Frontal cortex (tissue), 4 donors: ENCODE results near the gene ISG20L2. TPM values are rescaled to one million over a fixed set of nuclear protein-coding genes. Genes with fewer than 3 reads are reported as not detected.

Experiments used
- DNase-seq, 2 donors: peaks; one replicate each; pipeline ENCODE4 v3.0.0; 2012; ENCODE audit warnings: low spot score in 2 of 2
- FAIRE-seq: peaks from 2 replicates; lab custom pipeline; 2012; peaks lifted over from hg19 to GRCh38; lab: Jason Lieb, UNC
- total RNA-seq: library from RNA; depleted of rRNA; stranded (reverse); fragments of >200 nt; gene quantifications from one replicate; pipeline ENCODE4 v1.2.3, GENCODE V29; 2014
- donor health status: control.
- donor health status: control.
- donor health status: control.

ISG20L2 gene
- total RNA-seq, 1 donor from 2014 or later = 7.3 TPM

GRCh38 chr1:156693848-156694689 lies 34.5 kb downstream of the ISG20L2 start:
- FAIRE-seq = no peak

DNA sequence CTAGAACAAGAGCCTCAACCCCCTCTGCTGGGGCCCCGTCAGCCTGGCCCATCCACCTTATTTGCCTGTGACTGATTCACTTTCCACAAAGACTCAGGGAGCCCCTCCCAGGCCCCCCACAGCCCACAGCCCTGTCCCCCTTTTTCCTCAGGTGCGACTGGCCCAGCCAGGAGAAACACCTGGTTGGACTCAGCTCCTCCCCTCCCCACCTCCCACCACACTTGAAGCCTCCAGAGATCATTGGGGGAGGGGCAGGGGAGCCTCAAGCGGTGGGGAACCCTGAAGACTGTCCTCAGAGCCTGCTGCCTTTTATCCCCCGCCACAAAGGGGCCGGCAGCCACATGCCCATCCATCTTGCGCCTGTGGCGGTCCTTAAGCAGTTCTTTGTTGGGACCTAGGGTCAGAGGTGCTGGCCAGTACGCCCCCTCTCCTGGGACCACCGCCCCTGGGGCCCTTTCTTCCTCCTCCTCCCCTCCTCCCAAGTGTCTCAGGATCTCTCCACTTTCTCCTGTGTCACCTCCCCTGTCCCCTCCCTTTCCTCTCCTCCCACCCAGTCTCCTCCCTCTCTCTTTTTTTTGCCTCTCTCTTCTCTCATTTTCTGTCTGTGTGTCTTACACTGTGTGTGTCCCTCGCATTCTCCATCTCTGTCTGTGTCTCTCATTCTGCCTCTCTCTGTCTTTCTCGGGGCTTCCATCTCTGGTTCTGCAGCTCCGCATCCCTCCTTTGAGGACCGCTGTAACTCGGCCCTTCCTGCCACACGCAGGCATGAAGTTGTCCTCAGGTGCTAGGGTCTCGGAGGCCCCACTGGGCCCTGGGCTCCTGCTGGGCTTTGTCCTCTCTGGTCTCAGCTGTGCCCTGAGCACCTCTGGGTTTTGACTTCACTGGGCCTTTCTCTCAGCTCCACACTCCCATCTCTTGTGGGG lies 35.4 kb downstream of the ISG20L2 start:
- DNase-seq (no peak), FAIRE-seq (no peak)

More at GRCh38 chr1:156693848-156694689, 34.5 kb downstream of the ISG20L2 start:
- no peak for DNase-seq

DNA sequence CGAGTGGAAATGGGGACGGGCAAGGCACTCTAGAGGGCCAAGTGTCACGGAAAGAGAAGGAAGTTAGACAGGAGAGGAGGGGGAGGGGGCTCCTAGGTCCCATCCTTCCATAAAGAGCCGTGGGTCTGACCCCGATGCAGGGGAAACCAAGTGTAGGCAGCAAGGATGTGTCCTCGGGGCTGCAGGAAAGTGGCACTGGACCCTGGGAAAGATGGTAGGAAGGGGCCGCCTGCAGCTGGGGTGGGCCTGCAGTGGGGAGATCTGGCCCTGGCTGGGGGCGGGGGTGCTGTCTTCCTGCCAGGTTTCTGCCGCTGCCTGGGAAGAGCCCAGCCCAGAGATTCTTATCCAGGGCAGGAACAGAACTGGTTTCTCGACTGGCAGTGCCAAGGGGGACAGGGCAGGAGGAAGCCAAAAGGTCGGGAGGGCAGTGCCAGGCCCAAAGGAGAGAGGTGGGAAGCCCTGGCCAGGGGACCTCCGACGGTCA lies 36.1 kb downstream of the ISG20L2 start:
- no peak for FAIRE-seq

DNA sequence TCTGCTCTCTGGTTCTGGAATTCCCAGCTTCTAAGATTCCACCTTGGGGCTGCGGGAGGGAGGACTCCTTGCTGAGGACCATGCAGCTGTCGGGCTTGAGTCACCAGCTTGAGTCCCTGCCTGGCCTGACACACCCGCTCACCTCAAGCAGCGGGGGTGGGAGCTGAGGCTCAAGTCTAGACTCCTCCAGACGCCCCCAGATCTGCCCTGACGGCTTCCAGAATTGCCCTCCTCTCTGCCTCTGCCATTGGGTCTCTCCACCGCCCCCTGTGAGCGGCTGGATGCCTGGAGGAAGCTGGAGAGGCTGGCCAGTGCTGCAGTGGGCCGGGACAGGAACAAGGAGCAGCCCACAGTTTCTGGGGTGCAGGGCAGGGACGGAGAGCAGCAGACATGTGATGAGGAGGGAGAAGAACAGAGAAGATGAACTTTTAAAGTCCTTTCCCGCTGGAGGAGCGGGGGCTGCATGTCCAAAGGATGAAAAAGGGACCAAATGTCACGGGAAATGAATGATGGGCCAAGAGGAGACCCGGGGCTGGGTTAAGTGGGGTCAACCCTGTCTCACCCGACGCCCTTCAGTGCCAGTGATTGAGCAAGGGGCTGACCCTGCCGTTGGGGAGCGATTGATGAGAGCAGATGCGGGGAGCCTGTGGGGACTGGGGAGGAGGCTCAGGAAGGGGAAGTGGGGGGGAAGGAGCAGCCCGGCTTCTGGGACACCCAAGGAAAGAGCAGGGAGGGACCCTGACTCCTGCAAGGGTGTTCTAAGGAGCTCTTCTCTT lies 36.7 kb downstream of the ISG20L2 start:
- DNase-seq = no peak

More for the DNA sequence above, 36.1 kb downstream of the ISG20L2 start:
- DNase-seq = no peak

GRCh38 chr1:156691191-156691590 lies 37.4 kb downstream of the ISG20L2 start:
- FAIRE-seq (no peak), DNase-seq (no peak)

More for the DNA sequence above, 36.7 kb downstream of the ISG20L2 start:
- FAIRE-seq = no peak

DNA sequence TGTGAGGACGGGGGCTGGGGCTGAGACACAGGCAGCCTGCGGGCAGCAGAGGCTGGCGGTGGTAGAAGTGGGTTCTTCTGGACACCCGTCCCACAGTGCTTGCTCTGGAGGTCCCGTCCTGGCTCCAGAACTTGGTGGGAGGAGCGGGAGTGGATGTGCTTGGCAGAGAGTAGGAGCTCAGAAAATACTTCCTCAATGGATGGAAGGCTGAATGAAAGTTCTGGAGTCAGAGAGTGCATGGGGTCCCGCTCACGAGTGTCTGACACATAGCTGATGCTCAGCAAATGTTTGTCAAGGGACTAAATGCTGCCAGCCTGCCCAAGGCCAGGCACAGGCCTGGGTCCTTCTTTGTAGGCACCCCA lies 37.9 kb downstream of the ISG20L2 start:
- FAIRE-seq (no peak), DNase-seq (no peak)

DNA sequence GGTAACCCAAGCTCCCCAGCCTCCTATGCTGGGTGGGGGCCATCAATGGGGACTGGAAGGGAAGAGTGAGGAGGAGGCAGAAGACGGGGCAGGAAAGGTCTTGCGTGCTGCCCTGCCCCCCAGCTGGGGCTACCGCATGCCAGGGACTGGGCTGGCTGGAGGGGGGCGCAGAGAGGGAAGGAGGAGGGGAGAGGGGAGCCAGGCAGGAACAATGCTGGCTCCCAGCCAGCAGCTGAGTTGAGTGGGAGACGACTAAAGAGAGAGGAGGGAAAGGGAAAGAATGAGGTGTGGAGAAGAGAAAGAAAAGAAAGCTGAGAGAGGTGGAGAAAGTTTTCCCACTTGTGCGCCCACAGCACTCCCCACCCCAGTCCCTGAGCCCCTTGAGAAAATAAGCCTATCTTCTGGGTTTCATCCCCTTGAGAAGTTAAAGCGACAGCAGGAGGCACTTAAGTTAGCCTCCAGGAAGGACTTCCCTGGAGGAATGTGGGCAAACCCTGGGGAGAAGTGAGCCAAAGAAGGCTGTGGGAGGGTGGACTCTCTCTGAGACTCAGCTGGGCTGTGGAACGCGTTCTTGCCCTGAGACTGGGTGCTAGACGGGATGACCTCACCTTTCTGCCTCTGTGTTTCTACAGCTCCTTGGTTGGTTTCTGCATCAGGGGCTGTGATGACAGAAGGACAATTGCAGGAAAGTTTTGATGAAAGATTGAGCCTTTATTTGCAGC lies 38.5 kb downstream of the ISG20L2 start:
- FAIRE-seq = no peak
- no peak for DNase-seq

GRCh38 chr1:156689035-156689952 lies 39.3 kb downstream of the ISG20L2 start:
- DNase-seq = peak; percentile 64 to 86
- no peak for FAIRE-seq

- FAIRE-seq (no peak), DNase-seq (no peak)
Measured at GRCh38 chr1:156684227-156684782, 44.3 kb downstream of the ISG20L2 start.

DNA sequence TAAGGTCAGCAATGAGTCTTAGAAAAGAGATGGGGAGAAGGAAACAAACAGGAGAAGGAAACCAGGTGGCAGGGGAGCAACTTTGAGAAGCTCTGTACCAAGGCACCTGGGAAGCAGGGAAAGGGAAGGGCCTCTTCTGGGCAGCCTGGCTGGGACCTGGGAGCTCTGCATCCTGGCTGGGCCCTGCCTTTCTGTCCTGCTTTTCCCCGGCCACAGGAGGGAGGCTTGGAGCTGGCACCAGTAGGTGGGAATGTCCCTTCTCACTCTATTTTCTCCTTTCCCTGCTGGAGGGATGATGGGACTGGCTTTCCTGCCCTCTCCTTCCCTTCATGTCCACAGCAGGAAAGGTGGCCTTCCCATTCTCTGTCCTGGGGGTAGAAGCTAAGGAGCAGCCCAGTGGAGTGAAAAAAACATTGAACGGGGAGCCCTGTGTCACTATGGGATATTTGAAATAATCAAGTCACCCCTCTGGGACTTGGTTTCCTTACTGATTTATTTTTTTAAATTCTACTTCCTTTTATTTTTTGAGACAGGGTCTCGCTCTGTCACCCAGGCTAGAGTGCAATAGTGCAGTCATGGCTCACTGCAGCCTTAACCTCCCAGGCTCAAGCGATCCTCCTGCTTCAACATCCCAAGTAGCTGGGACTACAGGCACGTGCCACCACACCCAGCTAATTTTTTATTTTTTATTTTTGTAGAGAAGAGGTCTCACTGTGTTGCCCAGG lies 46.2 kb downstream of the ISG20L2 start:
- no peak for FAIRE-seq
- no peak for DNase-seq

- FAIRE-seq = no peak
- no peak for DNase-seq
Measured at GRCh38 chr1:156681196-156681960, 47.2 kb downstream of the ISG20L2 start.

DNA sequence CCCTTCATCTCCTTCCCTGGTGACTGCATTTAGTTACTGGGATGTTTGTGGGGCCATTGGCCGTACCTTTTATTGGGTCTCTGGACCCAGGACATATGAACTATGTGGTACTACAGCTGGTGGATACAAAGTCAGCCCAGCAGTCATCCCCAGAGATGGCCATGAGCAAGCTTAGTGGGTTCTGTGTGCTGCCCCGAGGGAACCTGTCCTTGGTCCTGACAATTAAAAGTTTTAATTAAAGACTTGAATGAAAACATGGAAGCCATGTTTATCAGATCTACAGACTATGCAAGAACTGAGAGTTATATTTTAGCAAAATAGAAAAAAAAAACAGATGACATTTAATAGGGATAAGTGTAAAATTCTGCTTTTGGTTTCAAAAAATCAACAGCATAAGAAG lies 48.5 kb downstream of the ISG20L2 start:
- DNase-seq = no peak
- FAIRE-seq = no peak

DNA sequence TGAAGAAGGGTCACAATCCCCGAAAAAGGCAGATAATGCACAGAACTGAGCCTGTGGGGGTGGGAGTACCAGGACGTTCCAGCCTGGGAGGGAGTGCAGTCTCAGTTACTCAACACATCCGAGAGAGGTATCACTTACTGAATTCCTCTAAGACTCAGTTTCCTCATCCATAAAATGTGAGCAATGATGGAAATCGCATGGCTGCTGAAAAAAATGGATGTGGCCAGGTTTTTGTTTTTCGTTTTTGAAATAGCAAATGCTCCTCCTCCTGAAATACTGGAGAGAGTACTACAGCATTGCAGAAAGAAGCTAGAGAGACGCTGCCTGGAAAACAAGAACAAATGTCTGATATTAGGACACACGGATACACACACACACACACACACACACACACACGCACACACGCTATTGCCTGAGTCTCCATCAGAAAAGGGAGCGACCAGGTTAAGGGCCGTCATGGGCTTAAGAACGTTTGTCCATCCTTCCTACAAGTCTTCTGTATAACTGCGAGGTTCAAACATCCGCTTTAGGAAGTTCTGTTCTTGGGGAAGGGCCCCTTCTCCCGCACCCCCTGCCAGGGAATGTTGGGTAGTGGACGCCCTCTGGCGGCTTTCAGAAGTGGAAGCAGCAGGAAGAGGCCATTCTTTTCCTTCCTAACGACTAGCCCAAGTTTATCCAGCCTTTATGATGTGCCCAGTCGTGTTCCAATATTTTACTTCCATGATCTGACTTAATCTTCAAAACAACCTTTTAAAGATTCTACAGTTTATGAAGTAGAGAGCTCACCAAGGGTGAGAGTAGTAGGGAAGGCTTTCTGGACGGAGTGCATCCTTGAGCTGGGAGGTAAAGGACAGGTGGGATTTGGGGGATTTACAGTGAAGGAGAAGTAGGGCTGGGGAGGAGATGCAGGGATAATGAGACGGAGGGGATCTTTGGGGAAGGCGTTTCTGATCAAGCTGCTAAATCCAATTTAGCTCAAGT lies 50.7 kb downstream of the ISG20L2 start:
- DNase-seq = peak; percentile 79 to 80
- no peak for FAIRE-seq

GRCh38 chr1:156676820-156677615 lies 51.5 kb downstream of the ISG20L2 start, which contains the start of gene NES:
TSS of gene NES (minus strand) at chr1:156677407. CDS start at chr1:156677264, 143 bp downstream.
- DNase-seq (peak; percentile 81 to 83), FAIRE-seq (no peak)
